GM21529 (cell line): ENCODE data around the gene UGT1A5.

ENCODE experiments used
- ATAC-seq: cut with Tn5 transposase; IDR thresholded peaks from one replicate; pipeline ENCODE4 v1.9.1; 2021; ENCODE audit not compliant: unreplicated experiment

The UGT1A5 gene

DNA sequence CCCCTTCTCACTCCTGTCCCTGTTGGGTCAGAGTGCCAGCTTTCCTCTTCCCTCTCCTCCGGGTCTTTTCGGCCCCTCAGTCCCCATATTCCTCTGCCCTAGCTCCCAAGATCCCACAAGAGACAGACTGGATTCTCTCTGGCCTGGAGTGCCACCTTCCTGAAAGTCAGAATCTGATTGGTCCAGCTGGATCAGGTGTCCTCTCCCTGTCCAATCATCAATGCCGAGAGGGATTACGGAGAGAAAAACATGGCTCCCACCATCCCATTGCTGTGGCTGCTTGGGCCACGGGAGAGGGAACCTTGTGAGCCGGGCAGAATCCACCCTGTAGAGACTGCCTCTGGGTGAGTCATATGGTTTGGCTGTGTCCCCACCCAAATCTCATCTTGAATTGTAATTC is 62.7 kb downstream of the UGT1A5 start:
- no peak for ATAC-seq

DNA sequence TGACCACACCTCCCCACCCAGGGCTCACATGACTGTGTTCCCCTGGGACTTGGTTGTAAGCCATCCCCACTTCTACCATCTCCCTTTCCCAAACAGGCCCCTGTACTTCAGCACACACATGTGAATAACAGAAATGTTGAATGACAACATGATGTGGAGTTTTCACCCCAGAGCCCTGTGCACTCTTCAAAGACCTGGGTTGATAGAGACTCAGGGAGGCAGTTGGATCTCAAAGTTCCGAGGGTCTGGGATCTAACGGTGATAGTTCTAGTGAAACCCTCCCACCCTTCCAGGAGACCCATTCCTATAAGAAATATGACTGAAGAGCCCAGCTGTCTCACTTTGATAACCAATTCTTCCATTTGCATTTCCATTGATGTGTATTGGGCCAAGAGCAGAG is 65.3 kb downstream of the UGT1A5 start, which contains the start of gene MROH2A:
Gene MROH2A (plus strand): TSS at position 301 of the 400 bp plus-strand sequence. CDS start 1,029 bp downstream, outside the sequence.
- ATAC-seq: no peak

GRCh38 chr2:233779722-233780121 is 67.0 kb downstream of the UGT1A5 start:
- ATAC-seq: no peak

GRCh38 chr2:233780771-233781170 is 68.1 kb downstream of the UGT1A5 start:
- ATAC-seq: no peak

GRCh38 chr2:233789554-233789953 is 76.8 kb downstream of the UGT1A5 start:
- no peak for ATAC-seq

DNA sequence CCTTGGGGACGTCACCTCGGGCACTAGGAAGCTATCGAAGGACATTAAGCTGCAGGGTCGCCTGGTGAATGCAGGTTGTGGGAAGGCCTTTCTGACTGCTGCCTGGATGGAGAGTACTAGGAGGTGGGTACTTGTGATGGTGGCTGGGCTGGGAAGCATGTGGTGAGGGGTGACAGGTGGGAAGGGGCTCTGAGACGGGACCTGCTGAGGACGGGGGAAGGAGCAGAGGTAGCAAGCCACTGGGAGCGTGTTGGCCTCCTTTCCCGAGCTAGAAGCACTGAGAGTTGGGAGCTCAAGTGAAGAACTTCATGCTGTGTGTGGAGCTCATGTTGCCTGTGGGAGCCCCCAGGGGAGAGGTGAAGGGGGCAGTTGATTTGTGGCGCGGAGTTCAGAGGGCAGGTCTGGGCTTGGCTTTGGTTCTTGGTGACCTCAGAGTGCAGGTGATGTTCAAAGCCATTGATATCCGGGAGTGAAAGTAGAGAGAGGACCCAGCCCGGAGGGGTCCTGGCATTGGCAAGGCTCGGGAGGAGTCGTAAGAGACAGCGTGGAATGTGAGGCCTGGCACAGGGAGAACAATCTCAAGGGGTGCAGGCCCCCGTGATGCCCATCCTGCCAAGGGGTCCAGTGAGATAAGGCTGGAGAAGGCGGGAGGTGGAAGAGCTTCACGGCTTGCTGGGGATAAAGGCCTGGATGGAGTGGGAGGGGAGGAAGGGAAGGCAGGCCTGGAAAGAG is 78.6 kb downstream of the UGT1A5 start:
- ATAC-seq: no peak

DNA sequence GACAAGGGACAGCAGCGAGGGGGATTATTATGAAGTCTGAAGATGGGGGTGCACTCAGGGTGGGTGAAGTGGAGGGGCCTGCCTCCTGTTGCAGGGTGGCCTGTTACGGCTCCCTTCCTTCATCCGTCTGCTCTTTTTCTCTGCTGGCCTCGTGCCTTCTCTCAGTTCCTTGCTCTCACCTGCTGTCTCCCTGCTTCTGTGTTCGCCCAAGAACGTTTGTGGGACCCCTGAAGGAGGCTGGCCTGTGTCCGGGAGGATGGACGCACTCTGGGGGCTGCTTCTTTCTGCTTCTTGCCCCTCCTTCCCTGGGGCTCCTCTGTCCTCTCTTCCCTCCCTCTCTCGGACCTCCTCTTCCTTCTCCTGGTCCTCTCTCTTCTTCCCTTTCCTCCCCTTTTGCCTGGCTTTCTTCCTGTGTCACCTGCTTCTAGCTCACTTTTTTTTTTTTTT is 79.2 kb downstream of the UGT1A5 start:
- ATAC-seq: no peak

GRCh38 chr2:233792720-233793119 is 80.0 kb downstream of the UGT1A5 start:
- ATAC-seq: no peak

- ATAC-seq: no peak
Measured at GRCh38 chr2:233793465-233794127, 80.9 kb downstream of the UGT1A5 start.

- ATAC-seq: no peak
Measured at GRCh38 chr2:233794128-233794658, 81.5 kb downstream of the UGT1A5 start.

DNA sequence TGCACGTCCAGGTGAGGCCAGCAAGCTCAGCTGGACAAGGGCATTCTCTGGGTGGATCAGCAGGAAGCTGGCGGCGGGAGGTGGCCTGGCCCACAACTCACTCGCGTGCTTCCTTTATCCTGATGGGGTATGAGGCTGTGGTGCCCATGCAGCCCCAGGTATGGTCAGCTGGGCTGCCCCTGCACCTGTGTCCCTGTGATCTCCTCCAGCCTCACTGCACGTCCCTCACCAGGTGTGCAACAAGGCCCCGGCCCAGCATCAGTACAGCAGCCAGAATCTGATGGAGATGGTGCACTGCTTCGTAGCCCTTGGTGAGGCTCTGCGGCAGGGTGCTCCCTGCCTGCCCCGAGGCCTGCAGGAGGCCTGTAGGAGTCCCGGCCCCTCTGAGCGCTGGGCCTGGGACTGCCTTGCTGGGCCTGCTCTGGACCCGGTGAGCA is 83.0 kb downstream of the UGT1A5 start:
- ATAC-seq: no peak

- no peak for ATAC-seq
Measured at GRCh38 chr2:233796254-233796653, 83.5 kb downstream of the UGT1A5 start.

DNA sequence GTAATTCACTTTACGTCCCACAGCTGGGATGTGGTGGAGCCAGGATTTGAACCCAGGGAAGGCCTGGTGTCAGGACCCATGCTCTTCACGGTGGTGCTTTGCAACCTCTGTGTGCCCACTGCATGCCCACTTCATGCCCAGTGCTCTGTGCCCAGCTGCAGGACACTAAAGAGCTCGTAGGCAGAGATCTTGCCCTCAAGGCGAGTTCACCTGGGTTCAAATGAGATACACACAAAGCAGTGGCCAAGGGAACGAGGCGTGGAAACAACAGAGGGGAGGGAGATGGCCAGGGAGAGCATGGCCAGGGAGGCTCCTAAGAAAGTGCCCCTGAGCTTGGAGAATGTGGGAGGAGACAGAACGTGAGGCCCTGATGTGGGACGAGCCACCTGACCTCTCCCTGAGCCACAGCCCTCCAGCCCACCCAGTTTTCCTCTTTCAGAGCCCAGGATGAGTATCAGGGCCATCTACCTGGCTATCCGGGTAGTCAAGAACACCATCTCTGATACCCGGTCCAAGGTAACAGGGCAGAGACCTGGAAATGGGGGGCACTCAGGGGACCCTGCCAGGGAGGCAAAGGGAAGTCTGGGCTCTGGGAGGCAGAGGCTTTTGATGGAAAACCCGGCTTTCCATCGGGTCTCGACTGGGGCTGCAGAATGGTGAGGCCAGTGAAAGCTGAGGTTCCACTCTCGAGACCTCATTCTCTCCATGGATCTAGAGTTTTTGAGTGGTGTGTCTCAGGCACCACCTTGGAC is 85.8 kb downstream of the UGT1A5 start:
- ATAC-seq: no peak

GRCh38 chr2:233799087-233799665 is 86.5 kb downstream of the UGT1A5 start:
- ATAC-seq: no peak

DNA sequence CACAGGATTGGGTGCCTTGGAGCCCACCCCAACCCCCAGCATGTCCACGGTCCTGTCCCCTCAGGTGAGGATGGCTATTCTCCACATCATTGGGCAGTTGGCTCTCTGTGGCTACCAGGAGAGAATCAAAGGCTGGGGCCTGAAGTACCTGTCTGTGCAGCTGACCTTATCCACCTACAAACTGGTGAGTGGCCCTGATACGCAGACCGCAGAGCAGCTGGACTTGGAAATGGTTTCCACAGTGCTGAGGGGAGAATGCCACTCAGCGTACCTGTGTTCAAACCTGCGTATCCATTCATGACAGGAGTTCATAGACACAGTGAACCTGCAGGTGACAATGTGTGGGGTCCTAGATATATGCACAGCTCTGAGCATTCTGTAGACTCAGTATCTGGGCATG is 87.0 kb downstream of the UGT1A5 start:
- ATAC-seq: no peak

GRCh38 chr2:233800208-233800607 is 87.5 kb downstream of the UGT1A5 start:
- ATAC-seq: no peak

DNA sequence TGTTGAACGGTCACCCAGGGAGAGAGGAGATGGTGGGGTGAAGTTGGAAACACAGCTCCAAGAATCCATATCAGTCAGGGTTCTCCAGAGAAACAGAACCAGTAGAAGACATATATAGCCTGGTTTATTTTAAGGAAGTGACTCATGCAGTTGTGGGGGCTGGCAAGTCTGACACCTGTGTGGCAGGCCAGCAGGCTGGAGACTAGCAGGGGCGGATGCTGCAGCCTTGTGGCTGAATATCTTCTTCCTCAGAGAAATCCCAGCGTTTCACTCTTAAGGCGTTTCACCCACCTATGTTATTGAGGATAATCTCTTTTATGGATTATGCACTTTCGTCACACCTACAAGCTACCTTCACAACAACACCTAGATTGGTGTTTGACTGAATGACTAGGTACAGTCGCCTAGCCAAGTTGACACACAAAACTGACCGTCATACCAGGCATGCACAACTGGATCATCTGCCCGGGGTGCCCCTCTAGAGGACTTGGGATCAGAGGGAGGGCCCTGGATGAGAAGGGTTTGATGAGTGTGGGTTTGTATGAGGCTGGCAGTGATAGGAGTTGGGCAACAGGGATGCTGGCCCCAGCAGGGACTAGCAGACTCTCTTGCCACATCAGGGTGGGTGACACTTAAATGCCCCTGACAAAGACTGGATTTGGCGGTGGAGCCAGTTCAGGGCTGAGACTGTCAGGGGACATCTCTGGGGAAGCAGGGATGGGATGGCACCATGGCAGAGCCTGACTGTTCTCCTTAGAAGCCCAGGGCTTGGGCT is 88.8 kb downstream of the UGT1A5 start:
- peak; percentile 64 for ATAC-seq

GRCh38 chr2:233802132-233802815 is 89.6 kb downstream of the UGT1A5 start:
- no peak for ATAC-seq

DNA sequence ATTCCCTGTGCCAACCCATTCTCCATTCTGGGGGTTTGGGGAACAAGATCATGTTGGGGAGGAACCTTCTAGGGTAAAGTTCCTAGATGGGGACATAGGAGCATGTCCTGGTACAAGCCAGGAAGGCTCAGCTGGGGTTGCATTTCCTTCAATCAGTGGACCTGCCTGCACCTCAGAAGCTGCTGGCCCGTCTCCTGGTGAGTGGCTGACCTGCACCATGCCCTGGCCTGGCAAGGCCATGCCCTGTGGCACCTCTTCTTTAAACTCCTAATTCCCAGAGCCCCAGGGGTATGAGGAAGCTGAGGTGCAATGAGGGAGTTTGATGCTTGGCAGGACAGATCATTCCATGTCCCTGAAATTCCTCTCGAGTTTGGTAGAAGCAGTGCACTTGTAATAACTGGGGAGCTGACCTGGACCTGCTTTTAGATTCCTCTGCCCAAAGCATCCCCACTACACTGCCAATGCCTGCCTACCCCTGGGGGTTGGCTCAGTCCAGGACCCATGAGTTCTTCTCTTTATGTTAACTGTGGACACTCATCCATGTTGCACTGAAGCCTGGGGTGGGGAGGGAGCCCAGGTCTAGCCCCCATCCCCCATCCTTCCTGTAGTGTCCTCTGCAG is 90.7 kb downstream of the UGT1A5 start:
- no peak for ATAC-seq
